Cardiac muscle cell (in vitro differentiated cells and primary cell): ENCODE results near the gene PTBP1. TPM values are rescaled to one million over a fixed set of nuclear protein-coding genes. Genes with fewer than 3 reads are reported as not detected.
"Not testable (repeated sequence)": the region's sequence is repeated elsewhere in the genome, so short reads cannot be mapped to it uniquely, and the experiment has no call there.

Source experiments
- DNase-seq, 2 donors: peaks; one replicate each; pipeline versions ENCODE4 v3.0.0 to v3.0.0-alpha.2; 2010 to 2017; ENCODE audit warnings: low read depth in 1 of 2, low spot score in 1 of 2
- H3K27ac ChIP-seq: fragments of 200-600 bp; sonication (generic); 2 replicates; pipeline ENCODE4 v1.5.1; 2016
- H3K27me3 ChIP-seq: fragments of 200-600 bp; sonication (generic); 2 replicates; pipeline ENCODE4 v1.6.0; 2016; ENCODE audit warnings: control low read depth
- H3K36me3 ChIP-seq: fragments of 200-600 bp; sonication (generic); 2 replicates; pipeline ENCODE4 v1.5.1; 2016; ENCODE audit warnings: control low read depth
- H3K4me1 ChIP-seq: fragments of 200-600 bp; sonication (generic); 2 replicates; pipeline ENCODE4 v1.8.1; 2017; ENCODE audit warnings: low read depth, mild to moderate bottlenecking, mixed run types
- H3K4me3 ChIP-seq: fragments of 200-600 bp; sonication (generic); 2 replicates; pipeline ENCODE4 v1.5.1; 2016; ENCODE audit warnings: mild to moderate bottlenecking
- H3K9me3 ChIP-seq: fragments of 200-600 bp; sonication (generic); 2 replicates; pipeline ENCODE4 v1.5.1; 2017; ENCODE audit warnings: low read depth, mild to moderate bottlenecking, control low read depth
- CTCF ChIP-seq: IDR thresholded peaks from 2 replicates; pipeline ENCODE4 v1.5.1; 2012; ENCODE audit warnings: low read depth, mild to moderate bottlenecking, low read length
- polyA plus RNA-seq: library from polyadenylated mRNA; unstranded; fragments of >200 nt; fragmentation: Nextera tagmentation; extraction: Ambion mirVana; gene quantifications from 2 replicates; pipeline ENCODE4 v1.2.1, GENCODE V29; 2016
- total RNA-seq: library from RNA; depleted of rRNA; stranded (reverse); fragments of >200 nt; gene quantifications from 2 replicates; pipeline ENCODE4 v1.2.3, GENCODE V29; 2016

Gene PTBP1
- total and polyA plus RNA-seq, 2 experiments from 2014 or later: 92.7 to 110 TPM

GRCh38 chr19:814152-815078 lies 17.2 kb downstream of the PTBP1 start:
- Histone ChIP-seq H3K27me3 (no peaks in the 10 kb centered on the region), H3K4me1 (no peaks in the 10 kb centered on the region), H3K4me3 (no peak overlapping the region), H3K27ac (no peak overlapping the region), H3K9me3 (no peaks in the 10 kb centered on the region), H3K36me3 (peaks cover 37% of the 10 kb centered on the region)
- no peak for TF ChIP-seq CTCF
- DNase-seq: no peak

- no peaks in the 10 kb centered on the region for H3K4me1 ChIP-seq
- H3K27me3 ChIP-seq: no peaks in the 10 kb centered on the region
- no peak for TF ChIP-seq CTCF
- no peaks in the 10 kb centered on the region for H3K9me3 ChIP-seq
- peaks cover 29% of the 10 kb centered on the region for H3K36me3 ChIP-seq
- no peak for DNase-seq
- H3K4me3 ChIP-seq: no peak overlapping the region
- H3K27ac ChIP-seq: no peak overlapping the region
These were observed 18.0 kb downstream of the PTBP1 start for GRCh38 chr19:815079-815774.

GRCh38 chr19:815775-816499 lies 18.7 kb downstream of the PTBP1 start:
- DNase-seq: no peak
- no peak overlapping the region for H3K4me3 ChIP-seq
- TF ChIP-seq CTCF: no peak
- H3K36me3 ChIP-seq: peaks cover 22% of the 10 kb centered on the region
- no peaks in the 10 kb centered on the region for H3K9me3 ChIP-seq
- no peak overlapping the region for H3K27ac ChIP-seq
- no peaks in the 10 kb centered on the region for H3K4me1 ChIP-seq
- no peaks in the 10 kb centered on the region for H3K27me3 ChIP-seq

GRCh38 chr19:816500-816857 lies 19.2 kb downstream of the PTBP1 start:
- H3K27ac ChIP-seq: no peak overlapping the region
- H3K4me3 ChIP-seq: no peak overlapping the region
- DNase-seq: no peak
- no peak for TF ChIP-seq CTCF
- peaks cover 16% of the 10 kb centered on the region for H3K36me3 ChIP-seq
- no peaks in the 10 kb centered on the region for H3K9me3 ChIP-seq
- no peaks in the 10 kb centered on the region for H3K27me3 ChIP-seq
- H3K4me1 ChIP-seq: no peaks in the 10 kb centered on the region

GRCh38 chr19:820212-820611 lies 23.0 kb downstream of the PTBP1 start:
- not testable (repeated sequence) for H3K4me3 ChIP-seq, H3K9me3 ChIP-seq, H3K27ac ChIP-seq, H3K36me3 ChIP-seq, H3K27me3 ChIP-seq, DNase-seq, H3K4me1 ChIP-seq
